Endothelial cell of umbilical vein (primary cell): ENCODE measurements around the gene INSYN2B. TPM values are rescaled to one million over a fixed set of nuclear protein-coding genes. Genes with fewer than 3 reads are reported as not detected.

Experiments used
- BruUV-seq: library from RNA; stranded (reverse); fragments of 400-500 nt; replicated peaks from 2 replicates; lab custom pipeline; 2021; lab: Mats Ljungman, UMichigan
- CTCF ChIA-PET: fragments of 300-600, 350-600 bp; sonication (Branson Sonifier 250); formaldehyde crosslinking; loops from one replicate; lab custom pipeline; 2021; ENCODE audit warnings: antibody characterized with exemption, inconsistent platforms; lab: Charles Lee
- POLR2A ChIA-PET: fragments of 300-600, 350-600 bp; sonication (Branson Sonifier 250); formaldehyde crosslinking; loops from one replicate; lab custom pipeline; 2021; ENCODE audit warnings: antibody characterized with exemption, inconsistent platforms; lab: Charles Lee
- DNase-seq: peaks from one replicate; pipeline ENCODE4 v3.0.0-alpha.2; 2011; ENCODE audit warnings: low read depth, low spot score
- FAIRE-seq: peaks from 2 replicates; lab custom pipeline; 2011; peaks lifted over from hg19 to GRCh38; lab: Jason Lieb, UNC
- H2AFZ ChIP-seq: 2 replicates; pipeline ENCODE4 v1.6.0; 2012; ENCODE audit warnings: low read depth, low read length, control low read depth, inconsistent platforms
- H3K27ac ChIP-seq: 2 replicates; pipeline ENCODE4 v1.5.1; 2011; ENCODE audit warnings: low read depth, mild to moderate bottlenecking, control low read depth, low read length, moderate library complexity; ENCODE audit not compliant: insufficient read depth
- H3K27me3 ChIP-seq, 2 experiments: 2 replicates each; pipeline versions ENCODE4 v1.6.0 to v1.6.1; 2011; ENCODE audit warnings: low read length in 2 of 2, mixed read lengths in 1 of 2; ENCODE audit not compliant: control insufficient read depth in 2 of 2, insufficient read depth in 2 of 2
- H3K36me3 ChIP-seq, 2 experiments: 2 replicates in 1 of 2; 3 replicates in 1 of 2; pipeline ENCODE4 v1.5.1; 2011; ENCODE audit warnings: low read length in 2 of 2, mild to moderate bottlenecking in 1 of 2, moderate library complexity in 1 of 2; ENCODE audit not compliant: control insufficient read depth in 2 of 2, insufficient read depth in 2 of 2; ENCODE audit errors: extremely low read depth in 1 of 2
- H3K4me1 ChIP-seq: 3 replicates; pipeline ENCODE4 v1.5.1; 2011; ENCODE audit warnings: mild to moderate bottlenecking, low read length; ENCODE audit not compliant: control insufficient read depth, insufficient read depth; ENCODE audit errors: extremely low read depth
- H3K4me2 ChIP-seq: 2 replicates; pipeline ENCODE4 v1.6.1; 2011; ENCODE audit warnings: low read length, control low read depth, mixed read lengths; ENCODE audit not compliant: insufficient read depth
- H3K4me3 ChIP-seq, 3 experiments: fragments of 200-600 bp in 1 of 3; sonication (generic), shearing (Covaris generic) in 1 of 3; replicated peaks in 1 of 3; 2 replicates each; pipeline ENCODE4 v1.5.1; 2011 to 2016; ENCODE audit warnings: control low read depth in 3 of 3, low read length in 3 of 3, mild to moderate bottlenecking in 2 of 3, inconsistent platforms in 1 of 3, low read depth in 1 of 3, moderate library complexity in 1 of 3; ENCODE audit not compliant: insufficient read depth in 1 of 3
- H3K79me2 ChIP-seq: 2 replicates; pipeline ENCODE4 v1.6.0; 2012; ENCODE audit warnings: low read length, inconsistent platforms; ENCODE audit not compliant: control insufficient read depth, insufficient read depth
- H3K9ac ChIP-seq: replicated peaks from 2 replicates; pipeline ENCODE3; 2011; ENCODE audit warnings: low read length, control low read depth; ENCODE audit not compliant: insufficient read depth; ENCODE audit errors: extremely low read depth
- H3K9me1 ChIP-seq: replicated peaks from 3 replicates; pipeline ENCODE4 v1.6.0; 2011; ENCODE audit warnings: mild to moderate bottlenecking, low read length; ENCODE audit not compliant: control insufficient read depth, insufficient read depth; ENCODE audit errors: extremely low read depth
- H3K9me3 ChIP-seq: replicated peaks from 2 replicates; pipeline ENCODE4 v1.5.1; 2012; ENCODE audit warnings: low read length, inconsistent platforms; ENCODE audit not compliant: control insufficient read depth, insufficient read depth
- H4K20me1 ChIP-seq: replicated peaks from 2 replicates; pipeline ENCODE3; 2011; ENCODE audit warnings: mild to moderate bottlenecking, low read length; ENCODE audit not compliant: control insufficient read depth, insufficient read depth; ENCODE audit errors: extremely low read depth
- EZH2 ChIP-seq: IDR thresholded peaks from 2 replicates; pipeline ENCODE4 v1.6.1; 2012; ENCODE audit warnings: borderline replicate concordance, low read depth, mild to moderate bottlenecking, moderate library complexity, low read length, inconsistent platforms; ENCODE audit not compliant: severe bottlenecking
- FOS ChIP-seq: IDR thresholded peaks from 2 replicates; pipeline ENCODE4 v1.6.1; 2011; ENCODE audit warnings: mild to moderate bottlenecking, low read length, moderate library complexity, borderline replicate concordance; ENCODE audit not compliant: insufficient read depth
- GATA2 ChIP-seq: IDR thresholded peaks from 2 replicates; pipeline ENCODE4 v1.7.0; 2011; ENCODE audit warnings: low read depth, mild to moderate bottlenecking, moderate library complexity, mixed read lengths, low read length; ENCODE audit not compliant: insufficient read length, insufficient read depth
- JUN ChIP-seq: IDR thresholded peaks from 2 replicates; pipeline ENCODE4 v1.6.1; 2011; ENCODE audit warnings: borderline replicate concordance, low read depth; ENCODE audit not compliant: insufficient read length, insufficient read depth
- MYC ChIP-seq: IDR thresholded peaks from one replicate; pipeline ENCODE4 v1.6.1; 2011; ENCODE audit warnings: mild to moderate bottlenecking, low read depth, low read length
- POLR2A ChIP-seq: IDR thresholded peaks from 2 replicates; pipeline ENCODE4 v1.6.1; 2012; ENCODE audit warnings: low read depth, mild to moderate bottlenecking, control low read depth, low read length
- POLR2AphosphoS5 ChIP-seq: IDR thresholded peaks from 2 replicates; pipeline ENCODE4 v1.6.1; 2012; ENCODE audit warnings: low read depth, mild to moderate bottlenecking, control low read depth, low read length, moderate library complexity; ENCODE audit not compliant: insufficient read depth
- dilution Hi-C: fragments of 300-500 bp; cut with MboI; formaldehyde crosslinking; loops from one replicate; pipeline ENCODE4 v1.15.0; 2019; ENCODE audit warnings: low sequenced_read_pairs; ENCODE audit not compliant: extremely low pct_ligation_motif_present
- intact Hi-C: fragments of 100-400 bp; cut with micrococcal nuclease; formaldehyde crosslinking; loops from one replicate; pipeline ENCODE4 v1.10.0; 2022
- polyA plus RNA-seq, 4 experiments: library from polyadenylated mRNA; depleted of rRNA in 3 of 4; stranded (reverse) in 3 of 4; unstranded in 1 of 4; fragments of >200 nt; gene quantifications; 2 replicates each; pipeline versions ENCODE4 v1.2.1 to v1.2.3, GENCODE V29; 2011 to 2012; ENCODE audit warnings: missing spikeins in 1 of 4
- total RNA-seq: library from RNA; stranded (reverse); gene quantifications from 2 replicates; pipeline ENCODE4 v1.2.3, GENCODE V29; 2021
- TF ChIP-seq, protein P1 (sequence below), 2 donors: IDR thresholded peaks; 1 replicate in 1 of 2; 2 replicates in 1 of 2; pipeline ENCODE4 v1.5.1; 2011; ENCODE audit warnings: low read length in 2 of 2, mild to moderate bottlenecking in 2 of 2, moderate library complexity in 2 of 2, control low read depth in 1 of 2, inconsistent platforms in 1 of 2, low read depth in 1 of 2; ENCODE audit not compliant: insufficient read depth in 1 of 2; ENCODE audit errors: extremely low read depth in 1 of 2
- TF ChIP-seq, protein P2 (sequence below): IDR thresholded peaks from 2 replicates; pipeline ENCODE4 v1.6.1; 2011; ENCODE audit not compliant: insufficient read depth, insufficient read length

INSYN2B gene
- total and polyA plus RNA-seq, 2 donors (not counting 3 experiments of a cell fraction or from before 2014, with no cell fraction given), result 8.2 to 17.1 TPM

DNA sequence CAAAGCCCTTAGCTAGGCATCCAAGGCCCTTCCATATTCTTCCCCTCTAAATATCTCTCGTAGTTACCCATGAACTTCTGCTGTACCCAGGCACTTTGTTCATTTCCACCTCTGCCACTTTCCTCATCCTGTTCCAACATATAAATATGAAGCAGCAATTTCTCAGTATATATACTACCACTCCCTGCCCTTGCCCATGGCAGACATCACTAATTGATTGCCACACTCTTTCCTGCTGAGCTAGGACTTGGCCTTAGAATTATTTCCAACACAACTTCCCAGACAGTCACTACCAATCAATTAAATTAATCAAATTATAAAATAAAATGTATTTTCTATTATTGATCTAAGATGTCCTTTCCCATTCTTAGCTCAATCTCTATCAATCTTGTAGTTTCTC, 8.5 kb downstream of the INSYN2B start:
- Histone ChIP-seq H3K9ac (peak overlapping the region; percentile 77), H3K27ac (peak overlapping the region; percentile 97), H3K27me3 (no peaks in the 10 kb centered on the region), H3K4me1 (peaks cover 66% of the 10 kb centered on the region), H2AFZ (no peak overlapping the region), H3K9me1 (no peaks in the 10 kb centered on the region), H3K9me3 (no peaks in the 10 kb centered on the region), H3K36me3 (no peaks in the 10 kb centered on the region), H3K79me2 (peaks cover 91% of the 10 kb centered on the region), H4K20me1 (no peaks in the 10 kb centered on the region), H3K4me3 (peak overlapping the region in 1 of 3 experiments; percentile 12), H3K4me2 (peak overlapping the region; percentile 55)
- intact Hi-C loops (loop anchor here (1.0 to 5.0 kb wide), 3 partner anchors 25 to 1394 kb away; partner anchors contain the start of gene PANK3), dilution Hi-C loops (no loop called here)
- no peak for FAIRE-seq
- CTCF ChIA-PET, result interaction anchor here (1.0 to 2.8 kb wide), 10 partner anchors 9 to 274 kb away, joined by 3 to 74 read pairs (median 6); partner anchors contain the start of gene INSYN2B
- no peak for DNase-seq
- POLR2A ChIA-PET, result interaction anchor here (0.6 to 1.1 kb wide), 2 partner anchors 8 to 262 kb away, joined by 6 to 8 read pairs; partner anchors contain the start of gene INSYN2B
- TF ChIP-seq POLR2AphosphoS5, result no peak
- no peak for TF ChIP-seq GATA2
- no peak for TF ChIP-seq MYC
- no peak for TF ChIP-seq FOS
- TF ChIP-seq EZH2, result no peak
- TF ChIP-seq JUN, result no peak
- TF ChIP-seq, protein P1, sequence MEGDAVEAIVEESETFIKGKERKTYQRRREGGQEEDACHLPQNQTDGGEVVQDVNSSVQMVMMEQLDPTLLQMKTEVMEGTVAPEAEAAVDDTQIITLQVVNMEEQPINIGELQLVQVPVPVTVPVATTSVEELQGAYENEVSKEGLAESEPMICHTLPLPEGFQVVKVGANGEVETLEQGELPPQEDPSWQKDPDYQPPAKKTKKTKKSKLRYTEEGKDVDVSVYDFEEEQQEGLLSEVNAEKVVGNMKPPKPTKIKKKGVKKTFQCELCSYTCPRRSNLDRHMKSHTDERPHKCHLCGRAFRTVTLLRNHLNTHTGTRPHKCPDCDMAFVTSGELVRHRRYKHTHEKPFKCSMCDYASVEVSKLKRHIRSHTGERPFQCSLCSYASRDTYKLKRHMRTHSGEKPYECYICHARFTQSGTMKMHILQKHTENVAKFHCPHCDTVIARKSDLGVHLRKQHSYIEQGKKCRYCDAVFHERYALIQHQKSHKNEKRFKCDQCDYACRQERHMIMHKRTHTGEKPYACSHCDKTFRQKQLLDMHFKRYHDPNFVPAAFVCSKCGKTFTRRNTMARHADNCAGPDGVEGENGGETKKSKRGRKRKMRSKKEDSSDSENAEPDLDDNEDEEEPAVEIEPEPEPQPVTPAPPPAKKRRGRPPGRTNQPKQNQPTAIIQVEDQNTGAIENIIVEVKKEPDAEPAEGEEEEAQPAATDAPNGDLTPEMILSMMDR (IDR thresholded peaks at IDR 0.05; ENCODE audit: extremely low read depth in 1 of 2, insufficient read depth in 1 of 2, low read depth in 1 of 2, low read length in 2 of 2), result no peak
- TF ChIP-seq, protein P2, sequence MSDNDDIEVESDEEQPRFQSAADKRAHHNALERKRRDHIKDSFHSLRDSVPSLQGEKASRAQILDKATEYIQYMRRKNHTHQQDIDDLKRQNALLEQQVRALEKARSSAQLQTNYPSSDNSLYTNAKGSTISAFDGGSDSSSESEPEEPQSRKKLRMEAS, result no peak
- no peak for TF ChIP-seq POLR2A
- BruUV-seq, result no TSS peak
